GM12878 (cell line): ENCODE results near the gene TMEM167A. TPM values are rescaled to one million over a fixed set of nuclear protein-coding genes. Genes with fewer than 3 reads are reported as not detected.

Source experiments
- ATAC-seq: fragments of 200-7000 bp; cut with Tn5 transposase; 3 replicates; pipeline ENCODE4 v1.9.1; 2020; ENCODE audit warnings: mild to moderate bottlenecking, moderate library complexity
- BruUV-seq: library from RNA; stranded (reverse); fragments of 400-500 nt; replicated peaks from 2 replicates; lab custom pipeline; 2021; lab: Mats Ljungman, UMichigan
- CTCF ChIA-PET: fragments of 300-600 bp; sonication (Branson Sonifier 250); formaldehyde crosslinking; extraction: SDS; loops from one replicate; lab custom pipeline; 2021; ENCODE audit warnings: inconsistent platforms; lab: Yijun Ruan, JAX
- POLR2A ChIA-PET: fragments of 350-600 bp; formaldehyde crosslinking; extraction: SDS; loops from one replicate; lab custom pipeline; 2021; ENCODE audit warnings: inconsistent platforms; lab: Charles Lee
- RAD21 ChIA-PET: fragments of 300-600 bp; sonication (Branson Sonifier 250); formaldehyde crosslinking; loops from one replicate; lab custom pipeline; 2023; ENCODE audit warnings: antibody characterized with exemption; ENCODE audit not compliant: unreplicated experiment; lab: Charles Lee
- SMC1A ChIA-PET: fragments of 300-600 bp; sonication (Branson Sonifier 250); formaldehyde crosslinking; loops from one replicate; lab custom pipeline; 2023; ENCODE audit not compliant: unreplicated experiment, uncharacterized antibody; lab: Charles Lee
- DNase-seq: peaks from one replicate; pipeline ENCODE4 v3.0.0-alpha.2; 2011; ENCODE audit warnings: low read depth, low spot score
- FAIRE-seq: peaks from 3 replicates; lab custom pipeline; 2011; peaks lifted over from hg19 to GRCh38; lab: Jason Lieb, UNC
- H2AFZ ChIP-seq: 2 replicates; pipeline ENCODE4 v1.6.0; 2011; ENCODE audit warnings: low read depth, low read length, control low read depth; ENCODE audit not compliant: control insufficient read depth
- H3K27ac ChIP-seq: 2 replicates; pipeline ENCODE4 v1.5.1; 2011; ENCODE audit warnings: control low read depth; ENCODE audit not compliant: control insufficient read depth, insufficient read depth
- H3K27me3 ChIP-seq, 2 experiments: replicated peaks in 1 of 2; 2 replicates each; pipeline versions ENCODE4 v1.6.0 to v1.6.1; 2011; ENCODE audit warnings: low read length in 1 of 2; ENCODE audit not compliant: control insufficient read depth in 2 of 2, insufficient read depth in 2 of 2
- H3K36me3 ChIP-seq, 2 experiments: 2 replicates each; pipeline ENCODE4 v1.5.1; 2011; ENCODE audit warnings: low read length in 1 of 2; ENCODE audit not compliant: control insufficient read depth in 2 of 2, insufficient read depth in 2 of 2
- H3K4me1 ChIP-seq: 2 replicates; pipeline ENCODE4 v1.6.1; 2011; ENCODE audit warnings: mild to moderate bottlenecking, low read length, moderate library complexity, mixed read lengths; ENCODE audit not compliant: control insufficient read depth, insufficient read depth
- H3K4me2 ChIP-seq: 2 replicates; pipeline ENCODE4 v1.6.0; 2011; ENCODE audit warnings: control low read depth; ENCODE audit not compliant: control insufficient read depth, insufficient read depth
- H3K4me3 ChIP-seq: fragments of 200-600 bp; sonication (generic); 2 replicates; pipeline ENCODE4 v1.5.1; 2016
- H3K79me2 ChIP-seq: 2 replicates; pipeline ENCODE4 v1.6.0; 2011; ENCODE audit warnings: low read length; ENCODE audit not compliant: control insufficient read depth, insufficient read depth
- H3K9ac ChIP-seq: 2 replicates; pipeline ENCODE4 v1.8.0; 2011; ENCODE audit warnings: low read length, control low read depth, mixed read lengths; ENCODE audit not compliant: control insufficient read depth, insufficient read depth
- H3K9me3 ChIP-seq: replicated peaks from 3 replicates; pipeline ENCODE4 v1.5.1; 2011; ENCODE audit warnings: mild to moderate bottlenecking, low read length; ENCODE audit not compliant: control insufficient read depth, insufficient read depth
- H4K20me1 ChIP-seq: 2 replicates; pipeline ENCODE4 v1.6.0; 2011; ENCODE audit not compliant: control insufficient read depth, insufficient read depth
- CREM ChIP-seq: IDR thresholded peaks from 2 replicates; pipeline ENCODE4 v1.6.1; 2014; ENCODE audit warnings: antibody characterized with exemption, low read depth
- JUND ChIP-seq: IDR thresholded peaks from 2 replicates; pipeline ENCODE4 v1.6.1; 2012; ENCODE audit warnings: low read depth, mild to moderate bottlenecking, low read length, improper control_type of control experiment, moderate library complexity
- NKRF ChIP-seq: fragments of 450-650 bp; conservative IDR thresholded peaks from 2 replicates; pipeline ENCODE4 v1.6.1; 2017; ENCODE audit warnings: mild to moderate bottlenecking, moderate library complexity
- RELA ChIP-seq: fragments of 450-650 bp; IDR thresholded peaks from 2 replicates; pipeline ENCODE4 v1.8.0; 2014; ENCODE audit warnings: borderline replicate concordance; ENCODE audit not compliant: partially characterized antibody
- STAT3 ChIP-seq: IDR thresholded peaks from 2 replicates; pipeline ENCODE4 v1.6.1; 2011; ENCODE audit warnings: low read depth, low read length, improper control_type of control experiment
- WGBS: methylation state at CpG from one replicate; pipeline ENCODE4 v1.1.6; 2016; ENCODE audit warnings: low lambda C conversion rate; ENCODE audit not compliant: insufficient replicate concordance, insufficient coverage; ENCODE audit errors: missing lambda C conversion rate; 5-methylcytosine and 5-hydroxymethylcytosine counted together
- in situ Hi-C: fragments of 300-500 bp; cut with MboI; formaldehyde crosslinking; loops from 9 replicates; pipeline ENCODE4 v1.14.3; 2018; ENCODE audit warnings: mixed read lengths
- intact Hi-C: fragments of 100-400 bp; cut with micrococcal nuclease; formaldehyde crosslinking; loops from one replicate; pipeline ENCODE4 v1.14.2; 2022; ENCODE audit not compliant: unreplicated experiment
- polyA plus RNA-seq, 11 experiments: library from polyadenylated mRNA; depleted of rRNA in 4 of 11; unstranded in 6 of 11; stranded (reverse) in 5 of 11; fragments of >200 nt; fragmentation: Nextera tagmentation in 4 of 11; fragmentation: Illumina TruSeq in 1 of 11; extraction: Ambion mirVana in 4 of 11; extraction: Trizol in 1 of 11; gene quantifications; 1 replicate in 1 of 11; 2 replicates in 10 of 11; pipeline versions ENCODE4 v1.2.1 to v1.2.3, GENCODE V29; 2011 to 2016; ENCODE audit warnings: inconsistent platforms in 2 of 11, missing spikeins in 2 of 11, low read depth in 1 of 11
- total RNA-seq, 4 experiments: library from RNA; depleted of rRNA in 3 of 4; stranded (reverse); fragments of >200 nt in 3 of 4; fragmentation: Illumina TruSeq in 1 of 4; extraction: Trizol in 1 of 4; gene quantifications; 2 replicates each; pipeline versions ENCODE4 v1.2.1 to v1.2.3, GENCODE V29; 2013 to 2021

Gene TMEM167A
- total and polyA plus RNA-seq, 10 of the 15 experiments (the other 5 are each of a cell fraction or from before 2014, with no cell fraction given) = 29.5 to 363 (median 85.6) TPM

GRCh38 chr5:83059341-83059740 lies 17.9 kb downstream of the TMEM167A start:
- RAD21 ChIA-PET = interaction anchor here (0.8 to 1.7 kb wide), 2 partner anchors 19 to 351 kb away, joined by 3 to 4 read pairs; partner anchors contain the start of genes TMEM167A and XRCC4
- no peaks in the 10 kb centered on the region; the same call in 2 of the 3 replicates for H3K9me3 ChIP-seq
- ATAC-seq (peak; percentile 69), FAIRE-seq (no peak), DNase-seq (no peak)
- peaks cover 12% of the 10 kb centered on the region; the same call in 1 of the 2 replicates for H3K4me1 ChIP-seq
- no peak overlapping the region for H3K9ac ChIP-seq
- SMC1A ChIA-PET = interaction anchor here (0.8 to 3.2 kb wide), 7 partner anchors 11 to 227 kb away, joined by 3 to 7 read pairs (median 4); no protein-coding TSS in a partner anchor
- TF ChIP-seq NKRF (no peak), JUND (no peak), CREM (no peak), RELA (no peak), STAT3 (no peak)
- no peaks in the 10 kb centered on the region for H4K20me1 ChIP-seq
- H3K27ac ChIP-seq = no peak overlapping the region
- H3K27me3 ChIP-seq = no peaks in the 10 kb centered on the region
- H3K36me3 ChIP-seq = peaks cover 0 to 16% of the 10 kb centered on the region in 2 experiments; a peak in 3 of 4 replicates
- intact Hi-C loops = no loop called here
- POLR2A ChIA-PET = no interaction called here
- BruUV-seq = no TSS peak
- H3K79me2 ChIP-seq = peaks cover 12% of the 10 kb centered on the region
- no peak overlapping the region for H3K4me2 ChIP-seq
- in situ Hi-C loops = no loop called here
- H2AFZ ChIP-seq = no peak overlapping the region
- CTCF ChIA-PET = no interaction called here
- H3K4me3 ChIP-seq = no peak overlapping the region
- 37% methylated on average over 2 of the region's 2 CpGs for WGBS
